ENCODE measurements around the gene SCFD2.

SCFD2 gene

GRCh38 chr4:52917817-52918216, 448.0 kb downstream of the SCFD2 start:
- Histone ChIP-seq H3K27me3 (ENCODE audit: control insufficient read depth, insufficient read depth, low read length) (no peaks in the 10 kb centered on the region), H3K4me1 (ENCODE audit: control insufficient read depth, insufficient read depth, low read length) (peaks cover 20% of the 10 kb centered on the region), H3K4me3 (ENCODE audit: low read length) (no peak overlapping the region), H3K9ac (ENCODE audit: low read depth, low read length) (no peak overlapping the region), H3K9me3 (replicated peaks; ENCODE audit: low read length) (no peaks in the 10 kb centered on the region), H3K36me3 (ENCODE audit: insufficient read depth, low read length) (no peaks in the 10 kb centered on the region), H3K4me2 (ENCODE audit: low read length) (no peak overlapping the region)

- H3K4me3 ChIP-seq (ENCODE audit: low read length), result no peak overlapping the region
- no peak overlapping the region for H3K9ac ChIP-seq (ENCODE audit: low read depth, low read length)
- no peaks in the 10 kb centered on the region for H3K36me3 ChIP-seq (ENCODE audit: insufficient read depth, low read length)
- H3K9me3 ChIP-seq (replicated peaks; ENCODE audit: low read length), result no peaks in the 10 kb centered on the region
- H3K27me3 ChIP-seq (ENCODE audit: control insufficient read depth, insufficient read depth, low read length), result no peaks in the 10 kb centered on the region
- no peak overlapping the region for H3K4me2 ChIP-seq (ENCODE audit: low read length)
- H3K4me1 ChIP-seq (ENCODE audit: control insufficient read depth, insufficient read depth, low read length), result peaks cover 20% of the 10 kb centered on the region
These were observed 450.0 kb downstream of the SCFD2 start for GRCh38 chr4:52915730-52916300.

DNA sequence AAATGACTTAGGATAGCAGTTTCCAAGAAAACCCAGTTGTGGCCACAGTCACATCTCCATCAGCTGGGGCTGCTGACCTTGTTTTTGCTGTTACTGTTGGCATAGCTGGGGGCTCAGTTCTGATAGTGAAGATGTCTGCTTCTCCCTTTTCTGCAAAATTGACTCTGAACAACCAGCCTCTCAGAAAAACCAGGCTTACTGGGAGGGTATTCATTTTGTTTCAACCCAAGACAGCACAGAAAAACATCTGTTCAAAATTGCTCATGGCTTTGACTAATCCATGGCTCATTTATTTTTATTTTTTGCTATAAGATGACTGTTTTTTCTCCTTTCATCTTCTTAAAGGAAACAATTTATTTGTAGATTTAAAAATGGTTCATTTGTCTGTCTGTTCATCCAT, 450.7 kb downstream of the SCFD2 start:
- no peaks in the 10 kb centered on the region for H3K9me3 ChIP-seq (replicated peaks; ENCODE audit: low read length)
- H3K27me3 ChIP-seq (ENCODE audit: control insufficient read depth, insufficient read depth, low read length), result no peaks in the 10 kb centered on the region
- peaks cover 20% of the 10 kb centered on the region for H3K4me1 ChIP-seq (ENCODE audit: control insufficient read depth, insufficient read depth, low read length)
- H3K36me3 ChIP-seq (ENCODE audit: insufficient read depth, low read length), result no peaks in the 10 kb centered on the region
- no peak overlapping the region for H3K4me2 ChIP-seq (ENCODE audit: low read length)
- H3K9ac ChIP-seq (ENCODE audit: low read depth, low read length), result no peak overlapping the region
- H3K4me3 ChIP-seq (ENCODE audit: low read length), result no peak overlapping the region

DNA sequence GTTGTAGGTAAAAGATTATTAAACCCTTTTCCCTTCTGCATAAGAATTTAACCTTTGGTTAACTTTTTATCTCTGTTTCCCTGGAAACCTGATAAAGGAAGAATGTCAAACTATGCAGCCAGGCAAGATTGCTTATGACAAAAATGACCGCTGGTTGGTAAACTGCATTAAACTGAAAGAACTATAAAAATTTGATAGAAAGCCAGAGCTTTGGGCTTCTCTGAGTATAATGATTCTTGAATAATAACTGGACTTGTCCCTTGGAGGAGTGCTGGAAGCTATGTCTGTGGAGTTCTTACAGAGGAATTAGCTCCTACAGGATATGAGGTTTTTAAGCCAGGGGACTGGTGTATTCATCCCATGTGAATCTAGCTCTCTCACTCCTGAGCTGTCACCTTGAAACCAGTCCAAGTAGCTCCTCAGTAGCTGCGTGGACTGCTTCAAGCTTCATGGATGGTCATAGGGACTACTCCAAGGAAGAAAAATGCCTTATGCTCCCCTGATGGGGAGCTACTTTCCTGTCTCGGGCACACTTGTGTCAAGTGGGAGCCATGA, 451.7 kb downstream of the SCFD2 start:
- Histone ChIP-seq H3K36me3 (ENCODE audit: insufficient read depth, low read length) (no peaks in the 10 kb centered on the region), H3K4me2 (ENCODE audit: low read length) (no peak overlapping the region), H3K9ac (ENCODE audit: low read depth, low read length) (no peak overlapping the region), H3K9me3 (replicated peaks; ENCODE audit: low read length) (no peaks in the 10 kb centered on the region), H3K4me3 (ENCODE audit: low read length) (no peak overlapping the region), H3K27me3 (ENCODE audit: control insufficient read depth, insufficient read depth, low read length) (no peaks in the 10 kb centered on the region), H3K4me1 (ENCODE audit: control insufficient read depth, insufficient read depth, low read length) (peaks cover 20% of the 10 kb centered on the region)

DNA sequence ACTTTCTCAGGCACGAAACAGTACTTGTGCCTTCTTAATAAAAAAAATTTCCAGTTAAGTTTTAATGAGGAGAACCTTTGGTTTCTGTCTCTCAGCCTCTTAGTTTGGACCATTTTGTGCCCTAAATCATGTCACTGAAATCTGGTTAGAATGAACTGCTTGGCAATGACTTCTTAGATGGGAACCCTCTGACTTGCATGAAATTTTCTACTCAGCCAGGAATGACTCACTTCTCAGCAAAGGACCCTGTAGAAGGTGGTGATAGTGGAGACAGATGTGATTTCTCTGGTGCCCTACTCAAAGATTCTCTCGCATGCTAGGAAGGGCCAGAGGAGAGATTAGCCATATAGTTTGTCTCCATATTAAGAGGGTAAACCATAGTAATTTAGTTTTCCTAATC, 453.3 kb downstream of the SCFD2 start:
- no peaks in the 10 kb centered on the region for H3K9me3 ChIP-seq (replicated peaks; ENCODE audit: low read length)
- H3K4me1 ChIP-seq (ENCODE audit: control insufficient read depth, insufficient read depth, low read length), result peaks cover 20% of the 10 kb centered on the region
- H3K9ac ChIP-seq (ENCODE audit: low read depth, low read length), result no peak overlapping the region
- no peak overlapping the region for H3K4me2 ChIP-seq (ENCODE audit: low read length)
- H3K36me3 ChIP-seq (ENCODE audit: insufficient read depth, low read length), result no peaks in the 10 kb centered on the region
- no peak overlapping the region for H3K4me3 ChIP-seq (ENCODE audit: low read length)
- H3K27me3 ChIP-seq (ENCODE audit: control insufficient read depth, insufficient read depth, low read length), result no peaks in the 10 kb centered on the region

DNA sequence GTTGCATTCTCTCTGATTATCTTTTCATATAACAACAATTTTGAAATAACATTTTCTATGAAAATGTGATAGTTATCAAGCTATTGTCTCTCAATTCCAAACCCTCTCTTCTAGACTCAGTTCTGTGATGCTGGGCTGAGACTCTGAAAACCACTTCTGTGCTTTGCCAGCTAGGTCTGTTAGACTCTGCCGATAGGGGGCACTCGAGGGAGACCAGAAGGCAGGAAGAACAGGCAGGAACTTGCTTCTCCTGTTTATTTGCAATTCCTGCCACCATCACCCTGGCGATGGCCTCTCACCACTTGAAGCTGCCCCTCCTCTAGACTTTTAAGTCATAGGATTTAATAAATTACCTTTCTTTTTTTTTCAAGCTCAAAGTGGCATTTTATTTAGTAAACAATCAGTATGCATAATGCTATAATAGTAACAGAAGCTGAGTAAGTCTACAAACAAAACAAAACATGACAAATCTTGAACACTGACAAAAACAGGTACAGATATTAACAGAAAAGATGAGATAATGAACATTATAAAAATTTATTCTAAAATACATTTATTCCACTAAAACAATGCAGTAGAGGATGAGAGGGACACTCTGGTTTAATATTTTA, 454.1 kb downstream of the SCFD2 start:
- H3K27me3 ChIP-seq (ENCODE audit: control insufficient read depth, insufficient read depth, low read length), result no peaks in the 10 kb centered on the region
- H3K4me2 ChIP-seq (ENCODE audit: low read length), result no peak overlapping the region
- peaks cover 20% of the 10 kb centered on the region for H3K4me1 ChIP-seq (ENCODE audit: control insufficient read depth, insufficient read depth, low read length)
- H3K9ac ChIP-seq (ENCODE audit: low read depth, low read length), result no peak overlapping the region
- H3K36me3 ChIP-seq (ENCODE audit: insufficient read depth, low read length), result no peaks in the 10 kb centered on the region
- no peaks in the 10 kb centered on the region for H3K9me3 ChIP-seq (replicated peaks; ENCODE audit: low read length)
- no peak overlapping the region for H3K4me3 ChIP-seq (ENCODE audit: low read length)

GRCh38 chr4:52910115-52910514, 455.7 kb downstream of the SCFD2 start:
- Histone ChIP-seq H3K4me1 (ENCODE audit: control insufficient read depth, insufficient read depth, low read length) (peaks cover 12% of the 10 kb centered on the region), H3K36me3 (ENCODE audit: insufficient read depth, low read length) (no peaks in the 10 kb centered on the region), H3K4me3 (ENCODE audit: low read length) (no peak overlapping the region), H3K9me3 (replicated peaks; ENCODE audit: low read length) (no peaks in the 10 kb centered on the region), H3K9ac (ENCODE audit: low read depth, low read length) (no peak overlapping the region), H3K4me2 (ENCODE audit: low read length) (no peak overlapping the region), H3K27me3 (ENCODE audit: control insufficient read depth, insufficient read depth, low read length) (no peaks in the 10 kb centered on the region)

- Histone ChIP-seq H3K27me3 (ENCODE audit: control insufficient read depth, insufficient read depth, low read length) (no peaks in the 10 kb centered on the region), H3K4me1 (ENCODE audit: control insufficient read depth, insufficient read depth, low read length) (peaks cover 4% of the 10 kb centered on the region), H3K4me2 (ENCODE audit: low read length) (no peak overlapping the region), H3K4me3 (ENCODE audit: low read length) (no peak overlapping the region), H3K9ac (ENCODE audit: low read depth, low read length) (no peak overlapping the region), H3K36me3 (ENCODE audit: insufficient read depth, low read length) (no peaks in the 10 kb centered on the region), H3K9me3 (replicated peaks; ENCODE audit: low read length) (no peaks in the 10 kb centered on the region)
These were observed 458.4 kb downstream of the SCFD2 start for GRCh38 chr4:52907510-52907909.

DNA sequence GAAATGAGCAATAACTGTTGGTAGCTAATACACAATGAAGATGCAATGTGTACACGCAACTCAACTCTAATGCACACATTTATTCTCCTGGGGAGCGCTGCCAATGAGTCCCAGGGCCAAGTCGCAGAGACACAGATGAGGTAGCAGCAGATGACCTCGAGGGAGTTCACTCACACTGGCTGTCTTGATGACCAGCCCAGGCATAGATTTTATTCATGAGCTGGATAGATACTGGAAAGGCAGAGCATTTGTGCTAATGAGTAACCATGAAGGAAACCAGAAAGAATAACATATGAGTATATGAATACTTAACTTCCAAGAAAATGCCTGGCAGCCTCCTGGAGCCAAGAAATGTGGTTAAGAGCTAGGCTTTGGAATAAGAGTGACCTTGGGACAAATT, 461.4 kb downstream of the SCFD2 start:
- no peak overlapping the region for H3K4me3 ChIP-seq (ENCODE audit: low read length)
- no peaks in the 10 kb centered on the region for H3K9me3 ChIP-seq (replicated peaks; ENCODE audit: low read length)
- no peak overlapping the region for H3K4me2 ChIP-seq (ENCODE audit: low read length)
- H3K9ac ChIP-seq (ENCODE audit: low read depth, low read length), result no peak overlapping the region
- H3K27me3 ChIP-seq (ENCODE audit: control insufficient read depth, insufficient read depth, low read length), result no peaks in the 10 kb centered on the region
- peaks cover 4% of the 10 kb centered on the region for H3K4me1 ChIP-seq (ENCODE audit: control insufficient read depth, insufficient read depth, low read length)
- no peaks in the 10 kb centered on the region for H3K36me3 ChIP-seq (ENCODE audit: insufficient read depth, low read length)

DNA sequence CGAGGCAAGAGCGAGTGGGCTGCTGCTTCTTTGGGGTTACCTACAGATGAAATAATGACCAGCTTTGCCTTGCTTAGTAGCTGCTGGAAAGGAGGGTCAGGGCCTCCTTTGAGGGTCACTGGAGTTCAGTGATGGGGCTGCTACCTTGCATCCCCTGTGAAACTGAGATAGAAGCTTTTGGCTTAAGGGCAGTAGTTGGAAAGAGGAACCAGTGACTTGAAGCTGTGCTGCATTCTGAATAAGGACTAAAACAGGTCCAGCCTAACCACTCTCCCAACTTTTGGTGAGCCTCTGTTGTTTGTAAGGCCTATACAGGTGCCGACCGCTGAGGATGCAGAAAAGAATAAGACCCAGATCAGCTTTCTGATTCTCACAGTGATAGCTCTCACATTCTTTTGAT, 462.6 kb downstream of the SCFD2 start:
- H3K9me3 ChIP-seq (replicated peaks; ENCODE audit: low read length), result no peaks in the 10 kb centered on the region
- H3K27me3 ChIP-seq (ENCODE audit: control insufficient read depth, insufficient read depth, low read length), result no peaks in the 10 kb centered on the region
- peaks cover 4% of the 10 kb centered on the region for H3K4me1 ChIP-seq (ENCODE audit: control insufficient read depth, insufficient read depth, low read length)
- H3K36me3 ChIP-seq (ENCODE audit: insufficient read depth, low read length), result no peaks in the 10 kb centered on the region
- no peak overlapping the region for H3K4me3 ChIP-seq (ENCODE audit: low read length)
- no peak overlapping the region for H3K4me2 ChIP-seq (ENCODE audit: low read length)
- H3K9ac ChIP-seq (ENCODE audit: low read depth, low read length), result no peak overlapping the region

- Histone ChIP-seq H3K9me3 (replicated peaks; ENCODE audit: low read length) (no peaks in the 10 kb centered on the region), H3K4me3 (ENCODE audit: low read length) (no peak overlapping the region), H3K4me2 (ENCODE audit: low read length) (no peak overlapping the region), H3K9ac (ENCODE audit: low read depth, low read length) (no peak overlapping the region), H3K36me3 (ENCODE audit: insufficient read depth, low read length) (no peaks in the 10 kb centered on the region), H3K4me1 (ENCODE audit: control insufficient read depth, insufficient read depth, low read length) (no peaks in the 10 kb centered on the region), H3K27me3 (ENCODE audit: control insufficient read depth, insufficient read depth, low read length) (no peaks in the 10 kb centered on the region)
These were observed 471.4 kb downstream of the SCFD2 start for GRCh38 chr4:52894443-52894842.

DNA sequence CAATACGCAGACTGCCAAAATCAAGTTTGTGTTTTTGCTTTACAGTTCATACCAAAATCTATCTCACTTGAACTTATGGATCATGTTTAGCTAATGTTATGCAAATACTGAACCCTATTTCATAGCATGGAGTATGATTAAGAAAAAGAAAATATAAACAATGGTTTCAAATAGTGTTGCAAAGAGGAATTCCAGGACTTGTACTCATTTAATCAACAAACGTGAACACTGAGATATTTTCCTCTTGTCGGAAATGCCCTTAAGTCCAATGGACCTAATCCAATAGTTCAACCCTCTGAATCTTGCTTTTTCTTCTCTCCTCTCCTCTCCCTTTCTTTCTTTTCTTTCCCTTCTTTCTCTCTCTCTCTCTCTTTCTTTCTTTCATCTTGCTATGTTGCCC, 473.0 kb downstream of the SCFD2 start:
- no peaks in the 10 kb centered on the region for H3K36me3 ChIP-seq (ENCODE audit: insufficient read depth, low read length)
- H3K4me3 ChIP-seq (ENCODE audit: low read length), result no peak overlapping the region
- no peaks in the 10 kb centered on the region for H3K27me3 ChIP-seq (ENCODE audit: control insufficient read depth, insufficient read depth, low read length)
- H3K4me1 ChIP-seq (ENCODE audit: control insufficient read depth, insufficient read depth, low read length), result no peaks in the 10 kb centered on the region
- H3K4me2 ChIP-seq (ENCODE audit: low read length), result no peak overlapping the region
- H3K9ac ChIP-seq (ENCODE audit: low read depth, low read length), result no peak overlapping the region
- no peaks in the 10 kb centered on the region for H3K9me3 ChIP-seq (replicated peaks; ENCODE audit: low read length)
